Lower leg skin (tissue), 4 donors: Measurements from ENCODE around the gene VAMP8. TPM values are rescaled to one million over a fixed set of nuclear protein-coding genes. Genes with fewer than 3 reads are reported as not detected.

ENCODE experiments used
- DNase-seq, 2 donors: peaks; one replicate each; pipeline ENCODE4 v3.0.0-alpha.2; 2019; ENCODE audit warnings: low spot score in 2 of 2
- H3K4me3 ChIP-seq: fragments of 200-600 bp; sonication (generic); 2 replicates; pipeline ENCODE4 v1.5.1; 2017; ENCODE audit warnings: mild to moderate bottlenecking, low read depth; ENCODE audit not compliant: poor library complexity, severe bottlenecking
- CTCF ChIP-seq, 3 donors: fragments of 450-650 bp; IDR thresholded peaks; one replicate each; pipeline ENCODE4 v1.5.1; 2016; ENCODE audit warnings: antibody characterized with exemption in 3 of 3, mild to moderate bottlenecking in 3 of 3, moderate library complexity in 2 of 3
- POLR2A ChIP-seq, 2 donors: fragments of 450-650 bp; IDR thresholded peaks; one replicate each; pipeline ENCODE4 v1.6.1; 2016 to 2017; ENCODE audit warnings: antibody characterized with exemption in 2 of 2, mild to moderate bottlenecking in 1 of 2, moderate library complexity in 1 of 2
- WGBS, 2 donors: methylation state at CpG; one replicate each; pipeline ENCODE4 v1.1.5; 2018; 5-methylcytosine and 5-hydroxymethylcytosine counted together
- intact Hi-C: fragments of 100-400 bp; cut with DNase I; formaldehyde crosslinking; loops from one replicate; pipeline ENCODE4 v1.15.0; 2023; ENCODE audit warnings: low total_unique reads
- total RNA-seq, 4 donors: library from RNA; depleted of rRNA; stranded (reverse); fragments of >200 nt; gene quantifications; one replicate each; pipeline ENCODE4 v1.1.0, GENCODE V29; 2016

VAMP8 gene
- total RNA-seq, 4 donors from 2014 or later: 88.3 to 207 (median 113) TPM

GRCh38 chr2:85545780-85546240 is 31.6 kb upstream of the VAMP8 start:
- H3K4me3 ChIP-seq: no peak overlapping the region
- TF ChIP-seq POLR2A (IDR thresholded peaks at IDR 0.05) (no peak), CTCF (IDR thresholded peaks at IDR 0.05) (no peak)

GRCh38 chr2:85547089-85547858 is 30.1 kb upstream of the VAMP8 start:
- intact Hi-C loops: no loop called here
- 74 to 88% methylated on average over 1 of the region's 1 CpG for WGBS, 2 donors

More at GRCh38 chr2:85545780-85546240, 31.6 kb upstream of the VAMP8 start:
- intact Hi-C loops: no loop called here
- WGBS, 2 donors: 70 to 76% methylated on average over 5 of the region's 5 CpGs
- DNase-seq: peak in 1 of 2 donors; percentile 75

GRCh38 chr2:85547859-85548607 is 29.4 kb upstream of the VAMP8 start:
- intact Hi-C loops: no loop called here
- H3K4me3 ChIP-seq: no peak overlapping the region
- 80 to 84% methylated on average over 6 of the region's 6 CpGs for WGBS, 2 donors
- TF ChIP-seq CTCF (IDR thresholded peaks at IDR 0.05): no peak
- peak in 1 of 2 donors; percentile 32 for DNase-seq

More at GRCh38 chr2:85547089-85547858, 30.1 kb upstream of the VAMP8 start:
- TF ChIP-seq POLR2A (IDR thresholded peaks at IDR 0.05) (no peak), CTCF (IDR thresholded peaks at IDR 0.05) (no peak)
- peak in 1 of 2 donors; percentile 52 for DNase-seq
- H3K4me3 ChIP-seq: no peak overlapping the region

- WGBS, 2 donors: 69 to 72% methylated on average over 2 of the region's 2 CpGs
- no peak for DNase-seq
- H3K4me3 ChIP-seq: no peak overlapping the region
- intact Hi-C loops: no loop called here
- no peak for TF ChIP-seq CTCF (IDR thresholded peaks at IDR 0.05)
- no peak for TF ChIP-seq POLR2A (IDR thresholded peaks at IDR 0.05)
Measured at GRCh38 chr2:85548608-85548900, 28.8 kb upstream of the VAMP8 start.

GRCh38 chr2:85549095-85549494 is 28.3 kb upstream of the VAMP8 start:
- TF ChIP-seq CTCF (IDR thresholded peaks at IDR 0.05) (no peak), POLR2A (IDR thresholded peaks at IDR 0.05) (no peak)
- WGBS, 2 donors: 88 to 90% methylated on average over 10 of the region's 10 CpGs
- DNase-seq: no peak
- intact Hi-C loops: no loop called here
- H3K4me3 ChIP-seq: no peak overlapping the region
